ENCODE results near the gene TDRD1. TPM values are rescaled to one million over a fixed set of nuclear protein-coding genes. Genes with fewer than 3 reads are reported as not detected.

The TDRD1 gene
- total RNA-seq, 1 donor from 2014 or later = not detected

- intact Hi-C loops (cut with DNase I) = no loop called here
- TF ChIP-seq POLR2A (IDR thresholded peaks at IDR 0.05) (no peak), CTCF (IDR thresholded peaks at IDR 0.05) (no peak), POLR2AphosphoS5 (IDR thresholded peaks at IDR 0.05; ENCODE audit: insufficient read depth in 1 of 2, low read depth in 1 of 2) (no peak)
- H3K4me3 ChIP-seq = no peak overlapping the region
- H3K27me3 ChIP-seq = no peaks in the 10 kb centered on the region
- no peak for DNase-seq (ENCODE audit: extremely low spot score in 2 of 2)
- H3K36me3 ChIP-seq = no peaks in the 10 kb centered on the region
- no peak overlapping the region for H3K27ac ChIP-seq
- H3K4me1 ChIP-seq = peaks cover 37% of the 10 kb centered on the region
- no peaks in the 10 kb centered on the region for H3K9me3 ChIP-seq
These were observed 10.6 kb upstream of the TDRD1 start for GRCh38 chr10:114168450-114169009.

DNA sequence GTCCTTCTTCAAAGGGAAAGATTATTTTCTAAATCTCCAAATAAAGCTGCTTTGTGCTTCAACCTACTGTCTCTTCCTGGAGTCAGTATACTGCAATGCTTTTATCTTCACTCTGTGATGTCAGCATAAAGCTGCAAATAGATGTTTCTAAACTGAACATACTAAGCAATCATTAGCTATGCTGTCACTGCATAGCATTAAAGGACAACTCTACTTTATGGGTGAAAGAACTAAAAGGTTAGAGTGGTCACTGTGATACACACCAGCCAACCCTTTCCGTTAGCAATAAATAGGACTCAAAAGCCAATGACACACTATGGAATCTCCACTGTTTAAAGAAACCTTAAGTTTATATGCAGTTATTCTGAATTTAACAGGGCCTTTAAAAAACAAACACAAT is 6.9 kb upstream of the TDRD1 start:
- no peaks in the 10 kb centered on the region for H3K36me3 ChIP-seq
- peaks cover 20% of the 10 kb centered on the region for H3K4me1 ChIP-seq
- peak overlapping the region; percentile 82 to 87 for H3K4me3 ChIP-seq
- intact Hi-C loops (cut with DNase I) = no loop called here
- no peaks in the 10 kb centered on the region for H3K27me3 ChIP-seq
- H3K9me3 ChIP-seq = no peaks in the 10 kb centered on the region
- no peak for DNase-seq (ENCODE audit: extremely low spot score in 2 of 2)
- peak overlapping the region; percentile 88 for H3K27ac ChIP-seq
- TF ChIP-seq CTCF (IDR thresholded peaks at IDR 0.05) = no peak
- no peak for TF ChIP-seq POLR2A (IDR thresholded peaks at IDR 0.05)
- no peak for TF ChIP-seq POLR2AphosphoS5 (IDR thresholded peaks at IDR 0.05; ENCODE audit: insufficient read depth in 1 of 2, low read depth in 1 of 2)

DNA sequence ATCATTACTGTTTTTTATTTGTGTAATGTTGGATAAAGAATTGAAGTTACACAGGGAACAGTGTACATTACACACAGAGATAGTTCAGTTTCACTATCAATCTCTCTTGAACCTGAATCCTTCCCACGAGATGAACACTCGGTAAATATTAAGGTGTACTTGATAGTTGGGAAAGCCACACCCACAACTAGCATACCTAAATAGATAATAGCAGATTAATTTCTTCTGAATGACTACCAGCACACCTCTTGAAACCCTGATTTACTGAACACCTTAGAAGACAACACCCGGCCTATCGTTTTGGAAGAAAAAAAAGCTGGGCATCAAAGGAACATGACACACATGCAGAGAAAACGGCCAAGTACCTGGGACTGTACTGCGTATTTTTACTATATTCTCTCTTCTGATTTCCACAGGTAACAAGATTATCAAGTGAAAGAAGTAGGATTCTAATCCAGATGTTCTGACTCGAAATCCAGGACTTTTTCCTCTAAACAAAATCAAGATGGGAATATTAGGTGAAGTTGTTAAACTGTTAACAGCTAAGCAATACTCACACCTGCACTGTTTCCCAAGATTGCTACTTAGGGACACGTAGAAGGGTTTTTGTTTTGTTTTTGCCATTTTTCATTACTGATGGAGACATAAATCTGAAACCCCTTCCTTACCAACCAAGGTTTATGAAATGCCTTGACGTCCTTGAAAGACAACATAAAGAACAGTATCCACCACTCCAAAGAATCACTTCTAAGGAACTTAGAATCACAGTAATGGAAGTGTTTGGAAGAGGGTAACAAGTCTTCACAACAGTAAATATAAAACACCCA is 6.2 kb upstream of the TDRD1 start:
- no peak for DNase-seq (ENCODE audit: extremely low spot score in 2 of 2)
- H3K4me1 ChIP-seq = peaks cover 20% of the 10 kb centered on the region
- peak overlapping the region; percentile 88 for H3K27ac ChIP-seq
- intact Hi-C loops (cut with DNase I) = no loop called here
- H3K9me3 ChIP-seq = no peaks in the 10 kb centered on the region
- no peaks in the 10 kb centered on the region for H3K27me3 ChIP-seq
- H3K36me3 ChIP-seq = no peaks in the 10 kb centered on the region
- TF ChIP-seq CTCF (IDR thresholded peaks at IDR 0.05) (no peak), POLR2AphosphoS5 (IDR thresholded peaks at IDR 0.05; ENCODE audit: insufficient read depth in 1 of 2, low read depth in 1 of 2) (no peak), POLR2A (IDR thresholded peaks at IDR 0.05) (no peak)
- peak overlapping the region; percentile 82 to 87 for H3K4me3 ChIP-seq

GRCh38 chr10:114173603-114173920 is 5.6 kb upstream of the TDRD1 start:
- Histone ChIP-seq H3K9me3 (no peaks in the 10 kb centered on the region), H3K36me3 (no peaks in the 10 kb centered on the region), H3K27me3 (no peaks in the 10 kb centered on the region), H3K4me1 (peaks cover 20% of the 10 kb centered on the region), H3K27ac (peak overlapping the region; percentile 88), H3K4me3 (peak overlapping the region; percentile 82 to 87)
- DNase-seq (ENCODE audit: extremely low spot score in 2 of 2) = no peak
- no peak for TF ChIP-seq POLR2AphosphoS5 (IDR thresholded peaks at IDR 0.05; ENCODE audit: insufficient read depth in 1 of 2, low read depth in 1 of 2)
- no peak for TF ChIP-seq POLR2A (IDR thresholded peaks at IDR 0.05)
- no peak for TF ChIP-seq CTCF (IDR thresholded peaks at IDR 0.05)
- intact Hi-C loops (cut with DNase I) = no loop called here

Measured in vagina (tissue), 2 donors.